IMR-90 (cell line): ENCODE data around the gene HOXA3. TPM values are rescaled to one million over a fixed set of nuclear protein-coding genes. Genes with fewer than 3 reads are reported as not detected.
A peak's percentile ranks its signal among the peaks of the same experiment; 100 is the strongest.

Experiments used
- ATAC-seq: fragments of 200-7000 bp; cut with Tn5 transposase; 2 replicates; pipeline ENCODE4 v1.9.1; 2020; ENCODE audit warnings: low read depth, mild to moderate bottlenecking, moderate library complexity
- BruUV-seq: library from RNA; stranded (reverse); fragments of 400-500 nt; replicated peaks from 2 replicates; lab custom pipeline; 2021; lab: Mats Ljungman, UMichigan
- CTCF ChIA-PET: fragments of 300-600 bp; formaldehyde crosslinking; extraction: SDS; loops from one replicate; lab custom pipeline; 2021; ENCODE audit warnings: antibody characterized with exemption; lab: Yijun Ruan, JAX
- POLR2A ChIA-PET: fragments of 300-600 bp; sonication (Branson Sonifier 250); formaldehyde crosslinking; loops from one replicate; lab custom pipeline; 2022; ENCODE audit warnings: antibody characterized with exemption; ENCODE audit not compliant: unreplicated experiment; lab: Charles Lee
- DNase-seq: peaks from one replicate; pipeline ENCODE4 v3.0.0; 2013
- H2AFZ ChIP-seq: replicated peaks from 2 replicates; pipeline ENCODE3; 2013; ENCODE audit warnings: low read length, mild to moderate bottlenecking; ENCODE audit not compliant: poor library complexity
- H2AK5ac ChIP-seq: 2 replicates; pipeline ENCODE4 v1.6.1; 2013; ENCODE audit warnings: low read depth, low read length, inconsistent platforms
- H2AK9ac ChIP-seq: replicated peaks from 2 replicates; pipeline ENCODE3; 2013; ENCODE audit warnings: mild to moderate bottlenecking, low read depth, low read length, moderate library complexity; ENCODE audit not compliant: poor library complexity
- H2BK120ac ChIP-seq: 2 replicates; pipeline ENCODE4 v1.6.1; 2013; ENCODE audit warnings: low read depth, low read length, inconsistent platforms
- H2BK15ac ChIP-seq: 3 replicates; pipeline ENCODE4 v1.6.1; 2013; ENCODE audit warnings: low read depth, low read length, inconsistent platforms
- H2BK20ac ChIP-seq: 2 replicates; pipeline ENCODE4 v1.6.1; 2013; ENCODE audit warnings: low read depth, mild to moderate bottlenecking, inconsistent platforms, low read length, moderate library complexity
- H2BK5ac ChIP-seq: 2 replicates; pipeline ENCODE4 v1.6.1; 2013; ENCODE audit warnings: mild to moderate bottlenecking, low read depth, low read length, inconsistent platforms; ENCODE audit not compliant: poor library complexity, severe bottlenecking
- H3K14ac ChIP-seq: replicated peaks from 2 replicates; pipeline ENCODE4 v1.6.1; 2013; ENCODE audit warnings: low read depth, low read length, inconsistent platforms
- H3K18ac ChIP-seq: 2 replicates; pipeline ENCODE4 v1.6.1; 2013; ENCODE audit warnings: low read depth, low read length, control low read depth
- H3K23ac ChIP-seq: 2 replicates; pipeline ENCODE4 v1.6.1; 2013; ENCODE audit warnings: low read depth, low read length, inconsistent platforms
- H3K27ac ChIP-seq: 2 replicates; pipeline ENCODE4 v1.5.1; 2013; ENCODE audit warnings: mild to moderate bottlenecking, control low read depth, low read length; ENCODE audit not compliant: insufficient read depth
- H3K27me3 ChIP-seq: 2 replicates; pipeline ENCODE4 v1.6.1; 2013; ENCODE audit warnings: low read length; ENCODE audit not compliant: control insufficient read depth, insufficient read depth
- H3K36me3 ChIP-seq: 2 replicates; pipeline ENCODE4 v1.6.1; 2013; ENCODE audit warnings: low read length, mixed read lengths; ENCODE audit not compliant: control insufficient read depth, insufficient read depth
- H3K4ac ChIP-seq: 2 replicates; pipeline ENCODE4 v1.6.1; 2013; ENCODE audit warnings: low read depth, low read length, inconsistent platforms
- H3K4me1 ChIP-seq: 2 replicates; pipeline ENCODE4 v1.6.1; 2013; ENCODE audit warnings: low read length, mixed read lengths; ENCODE audit not compliant: control insufficient read depth, insufficient read depth
- H3K4me2 ChIP-seq: 2 replicates; pipeline ENCODE4 v1.6.1; 2013; ENCODE audit warnings: low read depth, mild to moderate bottlenecking, control low read depth, low read length, moderate library complexity
- H3K4me3 ChIP-seq: 2 replicates; pipeline ENCODE4 v1.5.1; 2013; ENCODE audit warnings: low read depth, mild to moderate bottlenecking, control low read depth, low read length, moderate library complexity; ENCODE audit not compliant: insufficient read depth
- H3K56ac ChIP-seq: 2 replicates; pipeline ENCODE4 v1.6.1; 2013; ENCODE audit warnings: low read length, inconsistent platforms; ENCODE audit not compliant: insufficient read depth; ENCODE audit errors: extremely low read depth
- H3K79me1 ChIP-seq, 2 experiments: 2 replicates each; pipeline ENCODE4 v1.6.1; 2013; ENCODE audit warnings: low read length in 2 of 2, inconsistent platforms in 1 of 2, low read depth in 1 of 2
- H3K9ac ChIP-seq: 2 replicates; pipeline ENCODE4 v1.6.1; 2013; ENCODE audit warnings: low read depth, low read length, control low read depth
- H3K9me1 ChIP-seq: 2 replicates; pipeline ENCODE4 v1.6.1; 2013; ENCODE audit warnings: low read length, inconsistent platforms; ENCODE audit not compliant: insufficient read depth
- H3K9me3 ChIP-seq: 2 replicates; pipeline ENCODE4 v1.6.1; 2013; ENCODE audit warnings: low read length; ENCODE audit not compliant: control insufficient read depth, insufficient read depth
- H4K20me1 ChIP-seq: 2 replicates; pipeline ENCODE4 v1.6.1; 2013; ENCODE audit warnings: low read length, inconsistent platforms; ENCODE audit not compliant: insufficient read depth
- H4K5ac ChIP-seq: 2 replicates; pipeline ENCODE4 v1.6.1; 2013; ENCODE audit warnings: mild to moderate bottlenecking, low read depth, low read length, control low read depth
- H4K8ac ChIP-seq, 2 experiments: 2 replicates each; pipeline ENCODE4 v1.6.1; 2013; ENCODE audit warnings: low read depth in 2 of 2, low read length in 2 of 2, control low read depth in 1 of 2, inconsistent platforms in 1 of 2
- H4K91ac ChIP-seq: 2 replicates; pipeline ENCODE4 v1.6.1; 2013; ENCODE audit warnings: low read depth, low read length, inconsistent platforms; ENCODE audit not compliant: insufficient read depth
- BHLHE40 ChIP-seq: fragments of 150-350 bp; IDR thresholded peaks from 2 replicates; pipeline ENCODE4 v1.6.1; 2016; ENCODE audit warnings: mild to moderate bottlenecking, low read depth, low read length
- CEBPB ChIP-seq: IDR thresholded peaks from 2 replicates; pipeline ENCODE4 v1.6.1; 2012; ENCODE audit warnings: low read depth, low read length, improper control_type of control experiment
- CHD1 ChIP-seq: IDR thresholded peaks from 2 replicates; pipeline ENCODE4 v1.6.1; 2012; ENCODE audit warnings: low read depth, low read length, improper control_type of control experiment
- ELK1 ChIP-seq: fragments of 150-350 bp; IDR thresholded peaks from 2 replicates; pipeline ENCODE4 v1.6.1; 2016; ENCODE audit warnings: low read depth, mild to moderate bottlenecking, low read length, moderate library complexity, borderline replicate concordance
- FOS ChIP-seq: fragments of 150-350 bp; IDR thresholded peaks from 2 replicates; pipeline ENCODE4 v1.6.1; 2016; ENCODE audit warnings: low read depth, low read length
- MAFK ChIP-seq: IDR thresholded peaks from 2 replicates; pipeline ENCODE4 v1.6.1; 2012; ENCODE audit warnings: low read depth, low read length, improper control_type of control experiment
- MAZ ChIP-seq: IDR thresholded peaks from 2 replicates; pipeline ENCODE4 v1.6.1; 2012; ENCODE audit warnings: low read depth, mild to moderate bottlenecking, low read length, improper control_type of control experiment, moderate library complexity, borderline replicate concordance
- MXI1 ChIP-seq: IDR thresholded peaks from 2 replicates; pipeline ENCODE4 v1.6.1; 2012; ENCODE audit warnings: low read depth, mild to moderate bottlenecking, low read length, moderate library complexity, borderline replicate concordance
- NFE2L2 ChIP-seq: fragments of 150-350 bp; IDR thresholded peaks from 2 replicates; pipeline ENCODE4 v1.6.1; 2016; ENCODE audit warnings: low read depth, mild to moderate bottlenecking, low read length
- POLR2A ChIP-seq: IDR thresholded peaks from 2 replicates; pipeline ENCODE4 v1.6.1; 2012; ENCODE audit warnings: mild to moderate bottlenecking, low read depth, low read length
- RAD21 ChIP-seq: IDR thresholded peaks from 2 replicates; pipeline ENCODE4 v1.6.1; 2012; ENCODE audit warnings: low read length, improper control_type of control experiment
- RCOR1 ChIP-seq: IDR thresholded peaks from 2 replicates; pipeline ENCODE4 v1.6.1; 2012; ENCODE audit warnings: mild to moderate bottlenecking, low read length, improper control_type of control experiment; ENCODE audit not compliant: insufficient replicate concordance
- RFX5 ChIP-seq: IDR thresholded peaks from 2 replicates; pipeline ENCODE4 v1.8.0; 2012; ENCODE audit warnings: low read depth, mild to moderate bottlenecking, low read length, moderate library complexity
- SMC3 ChIP-seq: fragments of 150-350 bp; IDR thresholded peaks from 2 replicates; pipeline ENCODE4 v1.6.1; 2016; ENCODE audit warnings: low read depth, mild to moderate bottlenecking, antibody characterized with exemption, low read length, moderate library complexity
- USF2 ChIP-seq: fragments of 150-350 bp; IDR thresholded peaks from 2 replicates; pipeline ENCODE4 v1.6.1; 2017; ENCODE audit warnings: mild to moderate bottlenecking, antibody characterized with exemption, low read length, low read depth
- WGBS, 2 experiments: methylation state at CpG; one replicate each; pipeline versions ENCODE4 v1.1.5 to v1.1.7; 2013; ENCODE audit warnings: missing lambda C conversion rate in 2 of 2; ENCODE audit not compliant: insufficient read length in 1 of 2; ENCODE audit errors: extremely low coverage in 2 of 2; 5-methylcytosine and 5-hydroxymethylcytosine counted together
- dilution Hi-C: fragments of 300-500 bp; cut with HindIII; formaldehyde crosslinking; loops from one replicate; pipeline ENCODE4 v1.14.3; 2018; ENCODE audit warnings: low sequenced_read_pairs; ENCODE audit not compliant: unreplicated experiment
- in situ Hi-C: fragments of 300-500 bp; cut with MboI; formaldehyde crosslinking; loops from 3 replicates; pipeline ENCODE4 v1.14.3; 2019; ENCODE audit warnings: low sequenced_read_pairs, inconsistent platforms, mixed read lengths
- intact Hi-C: fragments of 100-400 bp; cut with micrococcal nuclease; formaldehyde crosslinking; loops from 2 replicates; pipeline ENCODE4 v1.10.0; 2022
- polyA plus RNA-seq, 3 experiments: library from polyadenylated mRNA; depleted of rRNA; stranded (reverse); fragments of >200 nt; gene quantifications; 2 replicates each; pipeline ENCODE4 v1.2.3, GENCODE V29; 2012; ENCODE audit warnings: low replicate concordance in 1 of 3
- total RNA-seq: library from RNA; depleted of rRNA; stranded (reverse); fragments of >200 nt; gene quantifications from 2 replicates; pipeline ENCODE4 v1.2.3, GENCODE V29; 2012
- TF ChIP-seq, protein P1 (sequence below): conservative IDR thresholded peaks from 2 replicates; pipeline ENCODE4 v1.5.1; 2012; ENCODE audit warnings: mild to moderate bottlenecking, low read depth, low read length, improper control_type of control experiment

Gene HOXA3
- total and polyA plus RNA-seq, 2 of the 4 experiments (the other 2 are of a cell fraction), result 0.90 to 5.4 TPM

DNA sequence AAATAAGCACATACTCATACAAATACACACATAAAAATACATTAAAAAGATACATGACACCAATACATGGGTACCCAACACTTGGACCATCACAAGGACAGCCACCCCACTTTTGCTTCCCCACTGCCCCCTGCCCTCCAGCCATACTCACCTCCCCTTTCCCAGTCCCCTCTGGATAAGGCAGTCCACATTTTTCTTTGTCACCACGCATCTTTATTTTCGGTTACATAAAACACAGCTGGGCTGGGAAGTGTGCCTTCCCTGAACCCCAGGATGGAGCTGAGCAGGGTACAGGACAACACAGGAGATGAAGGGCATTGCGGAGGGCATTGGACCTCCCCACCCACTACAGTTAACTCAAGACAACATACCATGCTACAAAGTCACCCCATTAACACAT is 1.1 kb upstream of the HOXA3 start:
- H3K27me3 ChIP-seq, result no peaks in the 10 kb centered on the region; the same call in 1 of the 2 replicates
- no peak overlapping the region for H3K14ac ChIP-seq
- no TSS peak for BruUV-seq
- no peaks in the 10 kb centered on the region for H3K36me3 ChIP-seq
- no peak overlapping the region for H3K56ac ChIP-seq
- no peak overlapping the region for H2BK20ac ChIP-seq
- H3K23ac ChIP-seq, result no peak overlapping the region
- peaks cover 3% of the 10 kb centered on the region; the same call in 1 of the 2 replicates for H3K9me1 ChIP-seq
- H3K4me1 ChIP-seq, result peaks cover 6% of the 10 kb centered on the region; the same call in 1 of the 2 replicates
- H4K8ac ChIP-seq, result no peak overlapping the region; a peak in 1 of 4 replicates
- no peak overlapping the region for H4K5ac ChIP-seq
- H2BK120ac ChIP-seq, result no peak overlapping the region
- no peak overlapping the region for H3K4ac ChIP-seq
- H2AFZ ChIP-seq, result no peak overlapping the region
- no peak overlapping the region for H3K9ac ChIP-seq
- H3K4me3 ChIP-seq, result no peak overlapping the region
- H2BK5ac ChIP-seq, result no peak overlapping the region
- no peaks in the 10 kb centered on the region for H4K20me1 ChIP-seq
- CTCF ChIA-PET, result no interaction called here
- no peak for TF ChIP-seq SMC3
- no peak for TF ChIP-seq FOS
- no peak for TF ChIP-seq BHLHE40
- TF ChIP-seq MAZ, result no peak
- TF ChIP-seq CHD1, result no peak
- no peak for TF ChIP-seq MXI1
- no peak for TF ChIP-seq RCOR1
- no peak for TF ChIP-seq NFE2L2
- TF ChIP-seq MAFK, result no peak
- no peak for TF ChIP-seq USF2
- TF ChIP-seq, protein P1, sequence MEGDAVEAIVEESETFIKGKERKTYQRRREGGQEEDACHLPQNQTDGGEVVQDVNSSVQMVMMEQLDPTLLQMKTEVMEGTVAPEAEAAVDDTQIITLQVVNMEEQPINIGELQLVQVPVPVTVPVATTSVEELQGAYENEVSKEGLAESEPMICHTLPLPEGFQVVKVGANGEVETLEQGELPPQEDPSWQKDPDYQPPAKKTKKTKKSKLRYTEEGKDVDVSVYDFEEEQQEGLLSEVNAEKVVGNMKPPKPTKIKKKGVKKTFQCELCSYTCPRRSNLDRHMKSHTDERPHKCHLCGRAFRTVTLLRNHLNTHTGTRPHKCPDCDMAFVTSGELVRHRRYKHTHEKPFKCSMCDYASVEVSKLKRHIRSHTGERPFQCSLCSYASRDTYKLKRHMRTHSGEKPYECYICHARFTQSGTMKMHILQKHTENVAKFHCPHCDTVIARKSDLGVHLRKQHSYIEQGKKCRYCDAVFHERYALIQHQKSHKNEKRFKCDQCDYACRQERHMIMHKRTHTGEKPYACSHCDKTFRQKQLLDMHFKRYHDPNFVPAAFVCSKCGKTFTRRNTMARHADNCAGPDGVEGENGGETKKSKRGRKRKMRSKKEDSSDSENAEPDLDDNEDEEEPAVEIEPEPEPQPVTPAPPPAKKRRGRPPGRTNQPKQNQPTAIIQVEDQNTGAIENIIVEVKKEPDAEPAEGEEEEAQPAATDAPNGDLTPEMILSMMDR, result no peak
- TF ChIP-seq RAD21, result no peak
- TF ChIP-seq CEBPB, result no peak
- no peak for TF ChIP-seq RFX5
- no peak for TF ChIP-seq ELK1
- no peak for TF ChIP-seq POLR2A
- H3K27ac ChIP-seq, result no peak overlapping the region
- H3K4me2 ChIP-seq, result no peak overlapping the region
- H2AK5ac ChIP-seq, result no peak overlapping the region
- DNase-seq, result no peak
- in situ Hi-C loops, result no loop called here
- dilution Hi-C loops, result no loop called here
- 0 out of 4 replicates have a peak, but pooled peaks cover 0 to 13% of the 10 kb centered on the region in 2 experiments for H3K79me1 ChIP-seq
- intact Hi-C loops, result no loop called here
- POLR2A ChIA-PET, result no interaction called here
- H3K9me3 ChIP-seq, result no peaks in the 10 kb centered on the region
- peak overlapping the region; percentile 18 for H2AK9ac ChIP-seq
- H4K91ac ChIP-seq, result no peak overlapping the region
- no peak for ATAC-seq
- no CpG with 5 or more reads among the region's 3 CpGs for WGBS, 2 experiments
- H3K18ac ChIP-seq, result no peak overlapping the region
- H2BK15ac ChIP-seq, result no peak overlapping the region
